ENCODE results near the gene MAN1B1.

- TF ChIP-seq, protein P1, sequence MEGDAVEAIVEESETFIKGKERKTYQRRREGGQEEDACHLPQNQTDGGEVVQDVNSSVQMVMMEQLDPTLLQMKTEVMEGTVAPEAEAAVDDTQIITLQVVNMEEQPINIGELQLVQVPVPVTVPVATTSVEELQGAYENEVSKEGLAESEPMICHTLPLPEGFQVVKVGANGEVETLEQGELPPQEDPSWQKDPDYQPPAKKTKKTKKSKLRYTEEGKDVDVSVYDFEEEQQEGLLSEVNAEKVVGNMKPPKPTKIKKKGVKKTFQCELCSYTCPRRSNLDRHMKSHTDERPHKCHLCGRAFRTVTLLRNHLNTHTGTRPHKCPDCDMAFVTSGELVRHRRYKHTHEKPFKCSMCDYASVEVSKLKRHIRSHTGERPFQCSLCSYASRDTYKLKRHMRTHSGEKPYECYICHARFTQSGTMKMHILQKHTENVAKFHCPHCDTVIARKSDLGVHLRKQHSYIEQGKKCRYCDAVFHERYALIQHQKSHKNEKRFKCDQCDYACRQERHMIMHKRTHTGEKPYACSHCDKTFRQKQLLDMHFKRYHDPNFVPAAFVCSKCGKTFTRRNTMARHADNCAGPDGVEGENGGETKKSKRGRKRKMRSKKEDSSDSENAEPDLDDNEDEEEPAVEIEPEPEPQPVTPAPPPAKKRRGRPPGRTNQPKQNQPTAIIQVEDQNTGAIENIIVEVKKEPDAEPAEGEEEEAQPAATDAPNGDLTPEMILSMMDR (optimal IDR thresholded peaks at IDR 0.05 in 1 of 3, IDR thresholded peaks at IDR 0.05 in 1 of 3, conservative IDR thresholded peaks at IDR 0.05 in 1 of 3; ENCODE audit: extremely low read depth in 1 of 3, insufficient read depth in 2 of 3, low read length in 3 of 3) = no peak
- no peak for TF ChIP-seq EZH2 (IDR thresholded peaks at IDR 0.05; ENCODE audit: low read length)
These were observed 12.4 kb downstream of the MAN1B1 start for GRCh38 chr9:137099231-137099630.

All from keratinocyte (primary cell).